GM12878 (cell line): ENCODE data around the gene REEP1.

Source experiments
- EP300 ChIP-seq, 2 experiments: fragments of 150-350 bp in 1 of 2; IDR thresholded peaks; 2 replicates each; pipeline ENCODE4 v1.6.1; 2011 to 2012; ENCODE audit warnings: low read depth in 2 of 2, low read length in 2 of 2, borderline replicate concordance in 1 of 2, improper control_type of control experiment in 1 of 2, inconsistent platforms in 1 of 2; ENCODE audit not compliant: control insufficient read depth in 1 of 2
- MXI1 ChIP-seq: fragments of 150-350 bp; IDR thresholded peaks from 2 replicates; pipeline ENCODE4 v1.6.1; 2011; ENCODE audit warnings: low read depth, mild to moderate bottlenecking, inconsistent platforms, low read length, improper control_type of control experiment
- POLR2AphosphoS5 ChIP-seq: IDR thresholded peaks from 2 replicates; pipeline ENCODE4 v1.6.1; 2011; ENCODE audit warnings: mild to moderate bottlenecking, low read length, inconsistent platforms
- SIN3A ChIP-seq: IDR thresholded peaks from 2 replicates; pipeline ENCODE4 v1.6.1; 2012; ENCODE audit warnings: low read depth, low read length, improper control_type of control experiment
- SP1 ChIP-seq: IDR thresholded peaks from one replicate; pipeline ENCODE4 v1.6.1; 2011; ENCODE audit warnings: low read depth, low read length
- TAF1 ChIP-seq: IDR thresholded peaks from 2 replicates; pipeline ENCODE4 v1.6.1; 2011; ENCODE audit warnings: mild to moderate bottlenecking, low read depth, low read length, borderline replicate concordance
- TCF3 ChIP-seq: IDR thresholded peaks from 2 replicates; pipeline ENCODE4 v1.6.1; 2012; ENCODE audit warnings: low read depth, mild to moderate bottlenecking, low read length, borderline replicate concordance; ENCODE audit not compliant: insufficient read depth
- YY1 ChIP-seq: IDR thresholded peaks from 2 replicates; pipeline ENCODE4 v1.6.1; 2011; ENCODE audit warnings: low read depth, mild to moderate bottlenecking, low read length
- TF ChIP-seq, protein P1 (sequence below): IDR thresholded peaks from 2 replicates; pipeline ENCODE4 v1.6.1; 2012; ENCODE audit warnings: improper control_type of control experiment, low read depth, low read length; ENCODE audit not compliant: insufficient replicate concordance
- TF ChIP-seq, protein P2 (sequence below): fragments of 150-350 bp; IDR thresholded peaks from 2 replicates; pipeline ENCODE4 v1.6.1; 2014; ENCODE audit warnings: mild to moderate bottlenecking, low read depth, low read length
- TF ChIP-seq, protein P3 (sequence below), 3 experiments: IDR thresholded peaks in 2 of 3; conservative IDR thresholded peaks in 1 of 3; 2 replicates each; pipeline ENCODE4 v1.5.1; 2011; ENCODE audit warnings: low read depth in 3 of 3, low read length in 3 of 3, mild to moderate bottlenecking in 3 of 3, control low read depth in 2 of 3, moderate library complexity in 2 of 3, inconsistent platforms in 1 of 3, mixed read lengths in 1 of 3; ENCODE audit not compliant: control insufficient read depth in 2 of 3, insufficient read depth in 1 of 3; ENCODE audit errors: extremely low read depth in 1 of 3
- TF ChIP-seq, protein P4 (sequence below): fragments of 450-650 bp; IDR thresholded peaks from 2 replicates; pipeline ENCODE4 v1.6.1; 2017; ENCODE audit warnings: mild to moderate bottlenecking, moderate library complexity
- TF ChIP-seq, protein P5 (sequence below): fragments of 450-650 bp; IDR thresholded peaks from 2 replicates; pipeline ENCODE4 v1.6.1; 2017; ENCODE audit warnings: borderline replicate concordance
- TF ChIP-seq, protein P6 (sequence below): IDR thresholded peaks from 2 replicates; pipeline ENCODE4 v1.6.1; 2011; ENCODE audit warnings: low read depth, low read length, improper control_type of control experiment, borderline replicate concordance

DNA sequence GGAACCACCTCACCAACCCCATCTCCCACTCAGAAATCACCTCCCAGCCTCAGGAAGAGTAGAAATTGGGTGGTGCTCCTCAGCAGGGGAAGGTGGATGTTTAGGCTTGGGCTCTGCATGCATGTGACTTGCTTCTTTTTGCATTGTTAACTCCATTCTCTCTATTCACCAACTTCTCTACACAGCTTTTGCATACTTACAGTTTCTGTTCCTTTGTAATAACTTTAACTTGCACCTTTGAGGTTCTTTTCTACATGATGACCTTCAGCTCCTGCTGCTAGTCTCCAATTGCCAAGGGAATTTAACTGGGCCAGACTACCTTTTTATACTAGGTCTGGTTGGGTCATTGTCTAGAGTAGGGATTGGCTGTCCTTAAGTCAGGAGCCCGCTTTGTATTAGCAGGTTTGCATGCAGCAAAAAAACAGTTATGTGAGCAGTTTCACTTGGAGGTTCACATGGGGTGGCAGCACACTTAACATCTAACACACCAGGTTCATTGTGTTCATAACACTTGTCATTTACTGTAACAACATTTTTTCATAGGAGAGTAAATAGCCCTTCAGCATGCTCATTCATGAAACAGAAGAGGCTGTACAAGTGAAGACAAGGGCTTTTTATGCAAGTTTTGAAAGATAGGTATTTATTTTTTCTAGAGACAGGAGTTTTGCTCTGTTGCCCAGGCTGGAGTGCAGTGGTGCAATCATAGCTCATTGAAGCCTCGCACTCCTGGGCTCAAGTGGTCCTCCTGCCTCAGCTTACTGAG is 126.2 kb downstream of the REEP1 start:
- TF ChIP-seq SP1 (no peak), SIN3A (no peak), YY1 (no peak), MXI1 (no peak), EP300 (IDR thresholded peaks at IDR 0.05; ENCODE audit: borderline replicate concordance in 1 of 2, control insufficient read depth in 1 of 2, low read depth in 2 of 2, low read length in 2 of 2) (no peak), TAF1 (no peak), TCF3 (no peak), POLR2AphosphoS5 (no peak)
- TF ChIP-seq, protein P1, sequence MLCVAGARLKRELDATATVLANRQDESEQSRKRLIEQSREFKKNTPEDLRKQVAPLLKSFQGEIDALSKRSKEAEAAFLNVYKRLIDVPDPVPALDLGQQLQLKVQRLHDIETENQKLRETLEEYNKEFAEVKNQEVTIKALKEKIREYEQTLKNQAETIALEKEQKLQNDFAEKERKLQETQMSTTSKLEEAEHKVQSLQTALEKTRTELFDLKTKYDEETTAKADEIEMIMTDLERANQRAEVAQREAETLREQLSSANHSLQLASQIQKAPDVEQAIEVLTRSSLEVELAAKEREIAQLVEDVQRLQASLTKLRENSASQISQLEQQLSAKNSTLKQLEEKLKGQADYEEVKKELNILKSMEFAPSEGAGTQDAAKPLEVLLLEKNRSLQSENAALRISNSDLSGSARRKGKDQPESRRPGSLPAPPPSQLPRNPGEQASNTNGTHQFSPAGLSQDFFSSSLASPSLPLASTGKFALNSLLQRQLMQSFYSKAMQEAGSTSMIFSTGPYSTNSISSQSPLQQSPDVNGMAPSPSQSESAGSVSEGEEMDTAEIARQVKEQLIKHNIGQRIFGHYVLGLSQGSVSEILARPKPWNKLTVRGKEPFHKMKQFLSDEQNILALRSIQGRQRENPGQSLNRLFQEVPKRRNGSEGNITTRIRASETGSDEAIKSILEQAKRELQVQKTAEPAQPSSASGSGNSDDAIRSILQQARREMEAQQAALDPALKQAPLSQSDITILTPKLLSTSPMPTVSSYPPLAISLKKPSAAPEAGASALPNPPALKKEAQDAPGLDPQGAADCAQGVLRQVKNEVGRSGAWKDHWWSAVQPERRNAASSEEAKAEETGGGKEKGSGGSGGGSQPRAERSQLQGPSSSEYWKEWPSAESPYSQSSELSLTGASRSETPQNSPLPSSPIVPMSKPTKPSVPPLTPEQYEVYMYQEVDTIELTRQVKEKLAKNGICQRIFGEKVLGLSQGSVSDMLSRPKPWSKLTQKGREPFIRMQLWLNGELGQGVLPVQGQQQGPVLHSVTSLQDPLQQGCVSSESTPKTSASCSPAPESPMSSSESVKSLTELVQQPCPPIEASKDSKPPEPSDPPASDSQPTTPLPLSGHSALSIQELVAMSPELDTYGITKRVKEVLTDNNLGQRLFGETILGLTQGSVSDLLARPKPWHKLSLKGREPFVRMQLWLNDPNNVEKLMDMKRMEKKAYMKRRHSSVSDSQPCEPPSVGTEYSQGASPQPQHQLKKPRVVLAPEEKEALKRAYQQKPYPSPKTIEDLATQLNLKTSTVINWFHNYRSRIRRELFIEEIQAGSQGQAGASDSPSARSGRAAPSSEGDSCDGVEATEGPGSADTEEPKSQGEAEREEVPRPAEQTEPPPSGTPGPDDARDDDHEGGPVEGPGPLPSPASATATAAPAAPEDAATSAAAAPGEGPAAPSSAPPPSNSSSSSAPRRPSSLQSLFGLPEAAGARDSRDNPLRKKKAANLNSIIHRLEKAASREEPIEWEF, result no peak
- TF ChIP-seq, protein P2, sequence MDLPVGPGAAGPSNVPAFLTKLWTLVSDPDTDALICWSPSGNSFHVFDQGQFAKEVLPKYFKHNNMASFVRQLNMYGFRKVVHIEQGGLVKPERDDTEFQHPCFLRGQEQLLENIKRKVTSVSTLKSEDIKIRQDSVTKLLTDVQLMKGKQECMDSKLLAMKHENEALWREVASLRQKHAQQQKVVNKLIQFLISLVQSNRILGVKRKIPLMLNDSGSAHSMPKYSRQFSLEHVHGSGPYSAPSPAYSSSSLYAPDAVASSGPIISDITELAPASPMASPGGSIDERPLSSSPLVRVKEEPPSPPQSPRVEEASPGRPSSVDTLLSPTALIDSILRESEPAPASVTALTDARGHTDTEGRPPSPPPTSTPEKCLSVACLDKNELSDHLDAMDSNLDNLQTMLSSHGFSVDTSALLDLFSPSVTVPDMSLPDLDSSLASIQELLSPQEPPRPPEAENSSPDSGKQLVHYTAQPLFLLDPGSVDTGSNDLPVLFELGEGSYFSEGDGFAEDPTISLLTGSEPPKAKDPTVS, result no peak
- TF ChIP-seq, protein P3, sequence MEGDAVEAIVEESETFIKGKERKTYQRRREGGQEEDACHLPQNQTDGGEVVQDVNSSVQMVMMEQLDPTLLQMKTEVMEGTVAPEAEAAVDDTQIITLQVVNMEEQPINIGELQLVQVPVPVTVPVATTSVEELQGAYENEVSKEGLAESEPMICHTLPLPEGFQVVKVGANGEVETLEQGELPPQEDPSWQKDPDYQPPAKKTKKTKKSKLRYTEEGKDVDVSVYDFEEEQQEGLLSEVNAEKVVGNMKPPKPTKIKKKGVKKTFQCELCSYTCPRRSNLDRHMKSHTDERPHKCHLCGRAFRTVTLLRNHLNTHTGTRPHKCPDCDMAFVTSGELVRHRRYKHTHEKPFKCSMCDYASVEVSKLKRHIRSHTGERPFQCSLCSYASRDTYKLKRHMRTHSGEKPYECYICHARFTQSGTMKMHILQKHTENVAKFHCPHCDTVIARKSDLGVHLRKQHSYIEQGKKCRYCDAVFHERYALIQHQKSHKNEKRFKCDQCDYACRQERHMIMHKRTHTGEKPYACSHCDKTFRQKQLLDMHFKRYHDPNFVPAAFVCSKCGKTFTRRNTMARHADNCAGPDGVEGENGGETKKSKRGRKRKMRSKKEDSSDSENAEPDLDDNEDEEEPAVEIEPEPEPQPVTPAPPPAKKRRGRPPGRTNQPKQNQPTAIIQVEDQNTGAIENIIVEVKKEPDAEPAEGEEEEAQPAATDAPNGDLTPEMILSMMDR (IDR thresholded peaks at IDR 0.05 in 2 of 3, conservative IDR thresholded peaks at IDR 0.05 in 1 of 3; ENCODE audit: control insufficient read depth in 2 of 3, extremely low read depth in 1 of 3, insufficient read depth in 1 of 3, low read depth in 3 of 3, low read length in 3 of 3), result no peak
- TF ChIP-seq, protein P4, sequence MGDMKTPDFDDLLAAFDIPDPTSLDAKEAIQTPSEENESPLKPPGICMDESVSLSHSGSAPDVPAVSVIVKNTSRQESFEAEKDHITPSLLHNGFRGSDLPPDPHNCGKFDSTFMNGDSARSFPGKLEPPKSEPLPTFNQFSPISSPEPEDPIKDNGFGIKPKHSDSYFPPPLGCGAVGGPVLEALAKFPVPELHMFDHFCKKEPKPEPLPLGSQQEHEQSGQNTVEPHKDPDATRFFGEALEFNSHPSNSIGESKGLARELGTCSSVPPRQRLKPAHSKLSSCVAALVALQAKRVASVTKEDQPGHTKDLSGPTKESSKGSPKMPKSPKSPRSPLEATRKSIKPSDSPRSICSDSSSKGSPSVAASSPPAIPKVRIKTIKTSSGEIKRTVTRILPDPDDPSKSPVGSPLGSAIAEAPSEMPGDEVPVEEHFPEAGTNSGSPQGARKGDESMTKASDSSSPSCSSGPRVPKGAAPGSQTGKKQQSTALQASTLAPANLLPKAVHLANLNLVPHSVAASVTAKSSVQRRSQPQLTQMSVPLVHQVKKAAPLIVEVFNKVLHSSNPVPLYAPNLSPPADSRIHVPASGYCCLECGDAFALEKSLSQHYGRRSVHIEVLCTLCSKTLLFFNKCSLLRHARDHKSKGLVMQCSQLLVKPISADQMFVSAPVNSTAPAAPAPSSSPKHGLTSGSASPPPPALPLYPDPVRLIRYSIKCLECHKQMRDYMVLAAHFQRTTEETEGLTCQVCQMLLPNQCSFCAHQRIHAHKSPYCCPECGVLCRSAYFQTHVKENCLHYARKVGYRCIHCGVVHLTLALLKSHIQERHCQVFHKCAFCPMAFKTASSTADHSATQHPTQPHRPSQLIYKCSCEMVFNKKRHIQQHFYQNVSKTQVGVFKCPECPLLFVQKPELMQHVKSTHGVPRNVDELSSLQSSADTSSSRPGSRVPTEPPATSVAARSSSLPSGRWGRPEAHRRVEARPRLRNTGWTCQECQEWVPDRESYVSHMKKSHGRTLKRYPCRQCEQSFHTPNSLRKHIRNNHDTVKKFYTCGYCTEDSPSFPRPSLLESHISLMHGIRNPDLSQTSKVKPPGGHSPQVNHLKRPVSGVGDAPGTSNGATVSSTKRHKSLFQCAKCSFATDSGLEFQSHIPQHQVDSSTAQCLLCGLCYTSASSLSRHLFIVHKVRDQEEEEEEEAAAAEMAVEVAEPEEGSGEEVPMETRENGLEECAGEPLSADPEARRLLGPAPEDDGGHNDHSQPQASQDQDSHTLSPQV, result no peak
- TF ChIP-seq, protein P5, sequence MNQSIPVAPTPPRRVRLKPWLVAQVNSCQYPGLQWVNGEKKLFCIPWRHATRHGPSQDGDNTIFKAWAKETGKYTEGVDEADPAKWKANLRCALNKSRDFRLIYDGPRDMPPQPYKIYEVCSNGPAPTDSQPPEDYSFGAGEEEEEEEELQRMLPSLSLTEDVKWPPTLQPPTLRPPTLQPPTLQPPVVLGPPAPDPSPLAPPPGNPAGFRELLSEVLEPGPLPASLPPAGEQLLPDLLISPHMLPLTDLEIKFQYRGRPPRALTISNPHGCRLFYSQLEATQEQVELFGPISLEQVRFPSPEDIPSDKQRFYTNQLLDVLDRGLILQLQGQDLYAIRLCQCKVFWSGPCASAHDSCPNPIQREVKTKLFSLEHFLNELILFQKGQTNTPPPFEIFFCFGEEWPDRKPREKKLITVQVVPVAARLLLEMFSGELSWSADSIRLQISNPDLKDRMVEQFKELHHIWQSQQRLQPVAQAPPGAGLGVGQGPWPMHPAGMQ, result no peak
- TF ChIP-seq, protein P6, sequence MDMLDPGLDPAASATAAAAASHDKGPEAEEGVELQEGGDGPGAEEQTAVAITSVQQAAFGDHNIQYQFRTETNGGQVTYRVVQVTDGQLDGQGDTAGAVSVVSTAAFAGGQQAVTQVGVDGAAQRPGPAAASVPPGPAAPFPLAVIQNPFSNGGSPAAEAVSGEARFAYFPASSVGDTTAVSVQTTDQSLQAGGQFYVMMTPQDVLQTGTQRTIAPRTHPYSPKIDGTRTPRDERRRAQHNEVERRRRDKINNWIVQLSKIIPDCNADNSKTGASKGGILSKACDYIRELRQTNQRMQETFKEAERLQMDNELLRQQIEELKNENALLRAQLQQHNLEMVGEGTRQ, result no peak
